Sigmoid colon (tissue), 4 donors: ENCODE data around the gene SLC15A3.

ENCODE experiments used
- POLR2AphosphoS5 ChIP-seq, 4 donors: sonication (generic); formaldehyde crosslinking; IDR thresholded peaks; one replicate each; pipeline ENCODE4 v1.6.1; 2017; ENCODE audit warnings: antibody characterized with exemption in 4 of 4
- TF ChIP-seq, protein P1 (sequence below), 4 experiments: fragments of 450-650 bp in 3 of 4; fragments of 200-600 bp in 1 of 4; IDR thresholded peaks; one replicate each; pipeline ENCODE4 v1.5.1; 2016 to 2019; ENCODE audit warnings: antibody characterized with exemption in 4 of 4, mild to moderate bottlenecking in 3 of 4, moderate library complexity in 2 of 4

DNA sequence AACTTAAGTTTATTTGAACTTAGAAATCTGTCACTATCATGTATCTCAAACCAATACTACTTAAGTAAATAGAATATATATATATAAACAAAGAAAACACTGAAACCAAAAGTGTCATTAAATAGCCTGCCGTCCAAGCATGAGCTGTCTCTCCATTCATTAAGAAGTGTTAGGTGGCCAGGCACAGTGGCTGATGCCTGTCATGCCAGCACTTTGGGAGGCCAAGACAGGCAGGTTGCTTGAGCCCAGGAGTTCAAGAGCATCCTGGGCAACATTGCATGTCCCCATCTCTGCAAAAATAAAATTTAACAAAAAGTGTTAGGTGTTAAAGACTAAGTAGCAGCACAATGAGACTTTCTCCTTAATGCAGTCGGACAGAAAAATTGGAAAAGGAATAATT is 33.5 kb upstream of the SLC15A3 start:
- no peak for TF ChIP-seq POLR2AphosphoS5 (IDR thresholded peaks at IDR 0.05)
- TF ChIP-seq, protein P1, sequence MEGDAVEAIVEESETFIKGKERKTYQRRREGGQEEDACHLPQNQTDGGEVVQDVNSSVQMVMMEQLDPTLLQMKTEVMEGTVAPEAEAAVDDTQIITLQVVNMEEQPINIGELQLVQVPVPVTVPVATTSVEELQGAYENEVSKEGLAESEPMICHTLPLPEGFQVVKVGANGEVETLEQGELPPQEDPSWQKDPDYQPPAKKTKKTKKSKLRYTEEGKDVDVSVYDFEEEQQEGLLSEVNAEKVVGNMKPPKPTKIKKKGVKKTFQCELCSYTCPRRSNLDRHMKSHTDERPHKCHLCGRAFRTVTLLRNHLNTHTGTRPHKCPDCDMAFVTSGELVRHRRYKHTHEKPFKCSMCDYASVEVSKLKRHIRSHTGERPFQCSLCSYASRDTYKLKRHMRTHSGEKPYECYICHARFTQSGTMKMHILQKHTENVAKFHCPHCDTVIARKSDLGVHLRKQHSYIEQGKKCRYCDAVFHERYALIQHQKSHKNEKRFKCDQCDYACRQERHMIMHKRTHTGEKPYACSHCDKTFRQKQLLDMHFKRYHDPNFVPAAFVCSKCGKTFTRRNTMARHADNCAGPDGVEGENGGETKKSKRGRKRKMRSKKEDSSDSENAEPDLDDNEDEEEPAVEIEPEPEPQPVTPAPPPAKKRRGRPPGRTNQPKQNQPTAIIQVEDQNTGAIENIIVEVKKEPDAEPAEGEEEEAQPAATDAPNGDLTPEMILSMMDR (IDR thresholded peaks at IDR 0.05): no peak
